ENCODE data around the gene WASF2. TPM values are rescaled to one million over a fixed set of nuclear protein-coding genes. Genes with fewer than 3 reads are reported as not detected.

Gene WASF2
- total RNA-seq, 1 experiment from 2014 or later, result 65.9 TPM

GRCh38 chr1:27403931-27404330, 86.0 kb downstream of the WASF2 start:
- H3K18ac ChIP-seq (ENCODE audit: insufficient read length, low read depth, low read length), result no peak overlapping the region
- no peak for TF ChIP-seq CTCF (conservative IDR thresholded peaks at IDR 0.05)
- no peak overlapping the region for H3K4ac ChIP-seq (ENCODE audit: low read depth, low read length)
- no peaks in the 10 kb centered on the region for H3K4me1 ChIP-seq (ENCODE audit: insufficient read depth, low read length)
- H3K23me2 ChIP-seq (ENCODE audit: insufficient read length, low read depth, low read length, poor library complexity, severe bottlenecking), result no peaks in the 10 kb centered on the region
- no peak overlapping the region for H2BK15ac ChIP-seq (ENCODE audit: low read depth, low read length)
- no peaks in the 10 kb centered on the region for H3K9me3 ChIP-seq (ENCODE audit: control insufficient read depth, low read depth, low read length)
- no peak overlapping the region for H2BK20ac ChIP-seq (ENCODE audit: low read depth, low read length, poor library complexity, severe bottlenecking)
- no peak overlapping the region for H3K23ac ChIP-seq (ENCODE audit: insufficient read length, low read depth, low read length)
- H2AK5ac ChIP-seq (ENCODE audit: insufficient read length, low read length), result no peak overlapping the region
- no peak overlapping the region for H3K4me2 ChIP-seq (ENCODE audit: insufficient read depth, insufficient read length, low read length)
- H4K20me1 ChIP-seq (ENCODE audit: control insufficient read depth, insufficient read depth, insufficient read length), result no peaks in the 10 kb centered on the region
- no peak overlapping the region for H2AFZ ChIP-seq (ENCODE audit: low read length)
- H2BK120ac ChIP-seq (ENCODE audit: low read depth, low read length, poor library complexity, severe bottlenecking), result no peak overlapping the region
- no peak overlapping the region for H3K56ac ChIP-seq (ENCODE audit: insufficient read length, low read depth, low read length)
- no peak overlapping the region for H4K5ac ChIP-seq (ENCODE audit: insufficient read length, low read depth, low read length)
- peaks cover 42 to 65% of the 10 kb centered on the region in 2 experiments for H3K4me1 Mint-ChIP-seq
- no peak overlapping the region for H4K8ac ChIP-seq (replicated peaks; ENCODE audit: insufficient read length, low read depth, low read length)
- no peak overlapping the region for H3K27ac ChIP-seq (ENCODE audit: insufficient read length, low read depth, low read length)
- H3K4me3 Mint-ChIP-seq, result no peak overlapping the region
- H2BK5ac ChIP-seq (ENCODE audit: insufficient read length, low read length), result no peak overlapping the region
- H4K91ac ChIP-seq (ENCODE audit: insufficient read length, low read depth, low read length), result no peak overlapping the region
- H3K27me3 Mint-ChIP-seq (ENCODE audit: low read depth), result no peaks in the 10 kb centered on the region
- no peak overlapping the region for H3T11ph ChIP-seq (ENCODE audit: low read length)
- no peaks in the 10 kb centered on the region for H3K79me1 ChIP-seq (ENCODE audit: insufficient read depth, low read depth, low read length, poor library complexity, severe bottlenecking)
- no peak overlapping the region for H3K9ac ChIP-seq (ENCODE audit: extremely low read depth, insufficient read length, low read length)
- H3K9me3 Mint-ChIP-seq, result no peaks in the 10 kb centered on the region
- no peaks in the 10 kb centered on the region for H3K79me2 ChIP-seq (ENCODE audit: insufficient read depth, low read length)
- H2BK12ac ChIP-seq (ENCODE audit: insufficient read length, low read depth, low read length), result no peak overlapping the region
- peaks cover 9 to 17% (median 16%) of the 10 kb centered on the region in 3 experiments; a peak in 6 of 7 replicates for H3K36me3 Mint-ChIP-seq (ENCODE audit: insufficient read depth in 1 of 3, low read depth in 3 of 3)
- H3K27me3 ChIP-seq (ENCODE audit: insufficient read depth, low read length), result no peaks in the 10 kb centered on the region
- H3K14ac ChIP-seq (ENCODE audit: insufficient read depth, low read length), result no peak overlapping the region
- DNase-seq, result no peak
- peak overlapping the region in 2 of 3 experiments; percentile 11 to 80; a peak in 4 of 7 replicates for H3K27ac Mint-ChIP-seq
